Keratinocyte (primary cell): ENCODE results near the gene ASTE1. TPM values are rescaled to one million over a fixed set of nuclear protein-coding genes. Genes with fewer than 3 reads are reported as not detected.
"Not testable (repeated sequence)": the region's sequence is repeated elsewhere in the genome, so short reads cannot be mapped to it uniquely, and the experiment has no call there.

Source experiments
- DNase-seq: peaks from one replicate; pipeline ENCODE4 v3.0.0-alpha.2; 2011; ENCODE audit warnings: low read depth, missing footprints, low spot score
- FAIRE-seq: peaks from 2 replicates; lab custom pipeline; 2011; peaks lifted over from hg19 to GRCh38; lab: Jason Lieb, UNC
- H2AFZ ChIP-seq: 2 replicates; pipeline ENCODE4 v1.6.0; 2012; ENCODE audit warnings: low read length, control low read depth, inconsistent platforms; ENCODE audit not compliant: control insufficient read depth
- H3K27ac ChIP-seq: 2 replicates; pipeline ENCODE4 v1.5.1; 2011; ENCODE audit warnings: low read length; ENCODE audit not compliant: control insufficient read depth, insufficient read depth
- H3K27me3 ChIP-seq: 3 replicates; pipeline ENCODE4 v1.6.0; 2011; ENCODE audit warnings: low read length; ENCODE audit not compliant: control insufficient read depth, insufficient read depth; ENCODE audit errors: extremely low read depth
- H3K36me3 ChIP-seq, 2 experiments: 2 replicates in 1 of 2; 3 replicates in 1 of 2; pipeline ENCODE4 v1.5.1; 2011; ENCODE audit warnings: low read length in 2 of 2, mild to moderate bottlenecking in 1 of 2; ENCODE audit not compliant: control insufficient read depth in 2 of 2, insufficient read depth in 2 of 2; ENCODE audit errors: extremely low read depth in 1 of 2
- H3K4me1 ChIP-seq: 3 replicates; pipeline ENCODE4 v1.5.1; 2011; ENCODE audit warnings: low read length; ENCODE audit not compliant: control insufficient read depth, insufficient read depth; ENCODE audit errors: extremely low read depth
- H3K4me2 ChIP-seq: 3 replicates; pipeline ENCODE4 v1.6.0; 2011; ENCODE audit warnings: low read depth, low read length; ENCODE audit not compliant: control insufficient read depth, insufficient read depth; ENCODE audit errors: extremely low read depth
- H3K4me3 ChIP-seq, 3 experiments: fragments of 200-600 bp in 1 of 3; sonication (generic) in 1 of 3; 2 replicates in 2 of 3; 3 replicates in 1 of 3; pipeline ENCODE4 v1.5.1; 2011 to 2016; ENCODE audit warnings: low read length in 3 of 3, mild to moderate bottlenecking in 3 of 3, control low read depth in 2 of 3, inconsistent platforms in 1 of 3, low read depth in 1 of 3, mixed read lengths in 1 of 3, mixed run types in 1 of 3, moderate library complexity in 1 of 3; ENCODE audit not compliant: control insufficient read depth in 2 of 3, insufficient read depth in 2 of 3; ENCODE audit errors: extremely low read depth in 1 of 3
- H3K79me2 ChIP-seq: 2 replicates; pipeline ENCODE4 v1.6.0; 2012; ENCODE audit warnings: low read length; ENCODE audit not compliant: control insufficient read depth, insufficient read depth
- H3K9ac ChIP-seq: 3 replicates; pipeline ENCODE4 v1.6.0; 2011; ENCODE audit warnings: low read length; ENCODE audit not compliant: control insufficient read depth, insufficient read depth; ENCODE audit errors: extremely low read depth
- H3K9me1 ChIP-seq: 3 replicates; pipeline ENCODE4 v1.6.0; 2011; ENCODE audit warnings: low read length; ENCODE audit not compliant: control insufficient read depth, insufficient read depth; ENCODE audit errors: extremely low read depth
- H3K9me3 ChIP-seq: 2 replicates; pipeline ENCODE4 v1.5.1; 2012; ENCODE audit warnings: low read depth, low read length; ENCODE audit not compliant: control insufficient read depth
- H4K20me1 ChIP-seq: 3 replicates; pipeline ENCODE4 v1.6.0; 2011; ENCODE audit warnings: low read length; ENCODE audit not compliant: control insufficient read depth, insufficient read depth; ENCODE audit errors: extremely low read depth
- EZH2 ChIP-seq: IDR thresholded peaks from one replicate; pipeline ENCODE4 v1.6.1; 2012; ENCODE audit warnings: inconsistent platforms, mild to moderate bottlenecking, low read length, moderate library complexity
- dilution Hi-C: fragments of 300-500 bp; cut with MboI; formaldehyde crosslinking; loops from one replicate; pipeline ENCODE4 v1.7.0; 2020; ENCODE audit warnings: low sequenced_read_pairs; ENCODE audit not compliant: extremely low pct_ligation_motif_present
- polyA plus RNA-seq, 5 experiments: library from polyadenylated mRNA; depleted of rRNA in 3 of 5; stranded (reverse) in 3 of 5; stranded (forward) in 1 of 5; unstranded in 1 of 5; fragments of >200 nt; gene quantifications; 1 replicate in 1 of 5; 2 replicates in 3 of 5; 3 replicates in 1 of 5; pipeline versions ENCODE4 v1.2.1 to v1.2.3, GENCODE V29; 2011 to 2012; ENCODE audit warnings: missing spikeins in 2 of 5, low read depth in 1 of 5, low replicate concordance in 1 of 5
- TF ChIP-seq, protein P1 (sequence below), 3 experiments: IDR thresholded peaks in 1 of 3; conservative IDR thresholded peaks in 1 of 3; optimal IDR thresholded peaks in 1 of 3; 2 replicates in 2 of 3; 3 replicates in 1 of 3; pipeline versions ENCODE3 to v1.5.1; 2011; ENCODE audit warnings: low read length in 3 of 3, mild to moderate bottlenecking in 3 of 3, moderate library complexity in 2 of 3, control low read depth in 1 of 3, inconsistent platforms in 1 of 3; ENCODE audit not compliant: insufficient read depth in 2 of 3; ENCODE audit errors: extremely low read depth in 1 of 3

The ASTE1 gene
- polyA plus RNA-seq, 1 donor (not counting 4 experiments of a cell fraction or from before 2014, with no cell fraction given): 5.2 TPM

- peaks cover 21% of the 10 kb centered on the region for H3K4me1 ChIP-seq
- no peak overlapping the region for H3K4me3 ChIP-seq
- H3K4me2 ChIP-seq: no peak overlapping the region
- dilution Hi-C loops: no loop called here
- H4K20me1 ChIP-seq: no peaks in the 10 kb centered on the region
- no peaks in the 10 kb centered on the region for H3K9me3 ChIP-seq
- H3K27me3 ChIP-seq: no peaks in the 10 kb centered on the region
- H3K9me1 ChIP-seq: no peaks in the 10 kb centered on the region
- DNase-seq: no peak
- FAIRE-seq: no peak
- H3K9ac ChIP-seq: no peak overlapping the region
- H2AFZ ChIP-seq: no peak overlapping the region
- H3K27ac ChIP-seq: no peak overlapping the region
- peaks cover 7 to 11% of the 10 kb centered on the region in 2 experiments for H3K36me3 ChIP-seq
- no peaks in the 10 kb centered on the region for H3K79me2 ChIP-seq
- TF ChIP-seq, protein P1, sequence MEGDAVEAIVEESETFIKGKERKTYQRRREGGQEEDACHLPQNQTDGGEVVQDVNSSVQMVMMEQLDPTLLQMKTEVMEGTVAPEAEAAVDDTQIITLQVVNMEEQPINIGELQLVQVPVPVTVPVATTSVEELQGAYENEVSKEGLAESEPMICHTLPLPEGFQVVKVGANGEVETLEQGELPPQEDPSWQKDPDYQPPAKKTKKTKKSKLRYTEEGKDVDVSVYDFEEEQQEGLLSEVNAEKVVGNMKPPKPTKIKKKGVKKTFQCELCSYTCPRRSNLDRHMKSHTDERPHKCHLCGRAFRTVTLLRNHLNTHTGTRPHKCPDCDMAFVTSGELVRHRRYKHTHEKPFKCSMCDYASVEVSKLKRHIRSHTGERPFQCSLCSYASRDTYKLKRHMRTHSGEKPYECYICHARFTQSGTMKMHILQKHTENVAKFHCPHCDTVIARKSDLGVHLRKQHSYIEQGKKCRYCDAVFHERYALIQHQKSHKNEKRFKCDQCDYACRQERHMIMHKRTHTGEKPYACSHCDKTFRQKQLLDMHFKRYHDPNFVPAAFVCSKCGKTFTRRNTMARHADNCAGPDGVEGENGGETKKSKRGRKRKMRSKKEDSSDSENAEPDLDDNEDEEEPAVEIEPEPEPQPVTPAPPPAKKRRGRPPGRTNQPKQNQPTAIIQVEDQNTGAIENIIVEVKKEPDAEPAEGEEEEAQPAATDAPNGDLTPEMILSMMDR (optimal IDR thresholded peaks at IDR 0.05 in 1 of 3, IDR thresholded peaks at IDR 0.05 in 1 of 3, conservative IDR thresholded peaks at IDR 0.05 in 1 of 3; ENCODE audit: extremely low read depth in 1 of 3, insufficient read depth in 2 of 3, low read length in 3 of 3): no peak
Measured at GRCh38 chr3:130973406-130973805, 53.2 kb downstream of the ASTE1 start.

DNA sequence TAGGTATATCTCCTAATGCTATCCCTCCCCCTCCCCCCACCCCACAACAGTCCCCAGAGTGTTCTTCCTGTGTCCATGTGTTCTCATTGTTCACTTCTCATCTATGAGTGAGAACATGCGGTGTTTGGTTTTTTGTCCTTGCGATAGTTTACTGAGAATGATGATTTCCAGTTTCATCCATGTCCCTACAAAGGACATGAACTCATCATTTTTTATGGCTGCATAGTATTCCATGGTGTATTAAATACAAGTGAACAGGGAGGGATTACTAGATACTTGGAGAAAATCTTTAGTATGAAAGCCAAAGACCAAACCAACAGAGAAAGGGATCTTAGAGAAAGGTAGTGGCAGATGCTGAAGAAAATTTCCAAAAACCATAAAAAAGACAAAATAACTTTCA is 54.0 kb downstream of the ASTE1 start:
- DNase-seq, dilution Hi-C loops, H3K9ac ChIP-seq, FAIRE-seq, H3K9me1 ChIP-seq, H3K27ac ChIP-seq, H3K27me3 ChIP-seq, H3K4me3 ChIP-seq, H4K20me1 ChIP-seq, H3K79me2 ChIP-seq, H3K4me2 ChIP-seq, H3K9me3 ChIP-seq, H3K36me3 ChIP-seq, H2AFZ ChIP-seq: not testable (repeated sequence)
- H3K4me1 ChIP-seq: peaks cover 21% of the 10 kb centered on the region

DNA sequence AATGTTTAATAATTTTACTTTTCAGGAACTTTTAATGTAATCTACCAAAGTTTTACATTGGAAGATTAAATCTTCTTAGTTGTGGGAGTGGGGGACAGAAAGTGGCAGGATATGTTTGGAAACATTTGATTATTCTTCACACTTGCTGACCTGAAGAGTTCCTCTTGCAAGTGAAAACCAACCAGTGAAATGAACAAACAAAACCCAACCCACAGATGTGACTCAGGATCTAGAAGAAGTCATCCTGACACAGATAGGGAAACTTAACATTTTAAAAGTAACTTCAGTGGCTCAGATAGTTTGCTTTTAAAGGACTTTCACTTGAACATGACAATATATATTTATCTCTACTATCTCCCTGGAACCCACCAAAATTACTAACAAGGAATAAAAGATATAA is 55.4 kb downstream of the ASTE1 start:
- Histone ChIP-seq H3K9me3 (no peaks in the 10 kb centered on the region), H3K27ac (no peak overlapping the region), H4K20me1 (no peaks in the 10 kb centered on the region), H3K36me3 (peaks cover 4 to 8% of the 10 kb centered on the region in 2 experiments), H2AFZ (no peak overlapping the region), H3K9ac (no peak overlapping the region), H3K4me3 (no peak overlapping the region), H3K4me2 (no peak overlapping the region), H3K9me1 (no peaks in the 10 kb centered on the region), H3K27me3 (no peaks in the 10 kb centered on the region), H3K4me1 (peaks cover 21% of the 10 kb centered on the region), H3K79me2 (no peaks in the 10 kb centered on the region)
- TF ChIP-seq EZH2: no peak
- TF ChIP-seq, protein P1 (optimal IDR thresholded peaks at IDR 0.05 in 1 of 3, IDR thresholded peaks at IDR 0.05 in 1 of 3, conservative IDR thresholded peaks at IDR 0.05 in 1 of 3; ENCODE audit: extremely low read depth in 1 of 3, insufficient read depth in 2 of 3, low read length in 3 of 3): no peak
- no peak for DNase-seq
- FAIRE-seq: no peak
- dilution Hi-C loops: no loop called here
